ENCODE results near the gene IFNG.

- TF ChIP-seq GABPA (IDR thresholded peaks at IDR 0.05; ENCODE audit: low read depth) (no peak), CTCF (IDR thresholded peaks at IDR 0.05; ENCODE audit: insufficient read depth, low read length) (no peak), POLR2AphosphoS5 (IDR thresholded peaks at IDR 0.05; ENCODE audit: low read depth) (no peak)
Measured at GRCh38 chr12:68106660-68107059, 52.9 kb downstream of the IFNG start.
